Caco-2 (cell line): ENCODE measurements around the gene TEX54. TPM values are rescaled to one million over a fixed set of nuclear protein-coding genes. Genes with fewer than 3 reads are reported as not detected.
A peak's percentile ranks its signal among the peaks of the same experiment; 100 is the strongest.

Source experiments
- BruUV-seq: library from RNA; stranded (reverse); fragments of 400-500 nt; replicated peaks from 2 replicates; lab custom pipeline; 2021; lab: Mats Ljungman, UMichigan
- CTCF ChIA-PET: fragments of 300-600 bp; sonication (Branson Sonifier 250); formaldehyde crosslinking; loops from one replicate; lab custom pipeline; 2022; ENCODE audit warnings: antibody characterized with exemption; lab: Charles Lee
- POLR2A ChIA-PET: fragments of 300-600 bp; sonication (Branson Sonifier 250); formaldehyde crosslinking; loops from one replicate; lab custom pipeline; 2022; ENCODE audit warnings: antibody characterized with exemption; lab: Charles Lee
- DNase-seq, 2 experiments: peaks; one replicate each; pipeline versions ENCODE4 v3.0.0 to v3.0.0-alpha.2; 2020 to 2022
- H3K27me3 ChIP-seq: replicated peaks from 2 replicates; pipeline ENCODE4 v1.6.0; 2011; ENCODE audit warnings: low read length; ENCODE audit not compliant: control insufficient read depth, insufficient read depth
- H3K36me3 ChIP-seq: 2 replicates; pipeline ENCODE4 v1.5.1; 2011; ENCODE audit warnings: low read length; ENCODE audit not compliant: control insufficient read depth, insufficient read depth
- H3K4me1 ChIP-seq: fragments of 250-450 bp; sonication (Bioruptor Pico); 2 replicates; pipeline ENCODE4 v1.5.1; 2020; ENCODE audit warnings: mild to moderate bottlenecking
- H3K4me3 ChIP-seq: 2 replicates; pipeline ENCODE4 v1.5.1; 2011; ENCODE audit warnings: low read depth, mild to moderate bottlenecking, control low read depth, low read length
- H3K9me3 ChIP-seq: fragments of 250-450 bp; sonication (Bioruptor Pico); 2 replicates; pipeline ENCODE4 v1.5.1; 2020; ENCODE audit warnings: mild to moderate bottlenecking, moderate library complexity
- H3K27ac Mint-ChIP-seq: one replicate; pipeline ENCODE4 v1.8.0; 2022; ENCODE audit warnings: mixed read lengths; ENCODE audit not compliant: unreplicated experiment
- H3K27me3 Mint-ChIP-seq: one replicate; pipeline ENCODE4 v1.8.0; 2022; ENCODE audit warnings: mixed read lengths; ENCODE audit not compliant: insufficient read depth, unreplicated experiment
- H3K36me3 Mint-ChIP-seq: one replicate; pipeline ENCODE4 v1.8.0; 2022; ENCODE audit warnings: mild to moderate bottlenecking, mixed read lengths; ENCODE audit not compliant: insufficient read depth, unreplicated experiment
- H3K4me1 Mint-ChIP-seq: one replicate; pipeline ENCODE4 v1.8.0; 2022; ENCODE audit warnings: low read depth, mixed read lengths; ENCODE audit not compliant: unreplicated experiment
- H3K4me3 Mint-ChIP-seq: one replicate; pipeline ENCODE4 v1.8.0; 2022; ENCODE audit warnings: mild to moderate bottlenecking, moderate library complexity, mixed read lengths; ENCODE audit not compliant: unreplicated experiment
- H3K9me3 Mint-ChIP-seq: one replicate; pipeline ENCODE4 v1.8.0; 2022; ENCODE audit warnings: mixed read lengths; ENCODE audit not compliant: unreplicated experiment
- intact Hi-C: fragments of 100-400 bp; cut with micrococcal nuclease; formaldehyde crosslinking; loops from one replicate; pipeline ENCODE4 v1.10.0; 2022; ENCODE audit not compliant: unreplicated experiment
- total RNA-seq: library from RNA; stranded (reverse); gene quantifications from 2 replicates; pipeline ENCODE4 v1.2.3, GENCODE V29; 2022
- TF ChIP-seq, protein P1 (sequence below), 2 experiments: fragments of 200-600 bp in 1 of 2; IDR thresholded peaks; 1 replicate in 1 of 2; 2 replicates in 1 of 2; pipeline versions ENCODE4 v1.5.1 to v1.8.0; 2011 to 2022; ENCODE audit warnings: antibody characterized with exemption in 1 of 2, control low read depth in 1 of 2, inconsistent platforms in 1 of 2, low read depth in 1 of 2, low read length in 1 of 2, mild to moderate bottlenecking in 1 of 2, moderate library complexity in 1 of 2; ENCODE audit not compliant: insufficient read depth in 1 of 2, severe bottlenecking in 1 of 2, unreplicated experiment in 1 of 2

TEX54 gene
- total RNA-seq, 1 experiment from 2014 or later: 0.95 TPM

DNA sequence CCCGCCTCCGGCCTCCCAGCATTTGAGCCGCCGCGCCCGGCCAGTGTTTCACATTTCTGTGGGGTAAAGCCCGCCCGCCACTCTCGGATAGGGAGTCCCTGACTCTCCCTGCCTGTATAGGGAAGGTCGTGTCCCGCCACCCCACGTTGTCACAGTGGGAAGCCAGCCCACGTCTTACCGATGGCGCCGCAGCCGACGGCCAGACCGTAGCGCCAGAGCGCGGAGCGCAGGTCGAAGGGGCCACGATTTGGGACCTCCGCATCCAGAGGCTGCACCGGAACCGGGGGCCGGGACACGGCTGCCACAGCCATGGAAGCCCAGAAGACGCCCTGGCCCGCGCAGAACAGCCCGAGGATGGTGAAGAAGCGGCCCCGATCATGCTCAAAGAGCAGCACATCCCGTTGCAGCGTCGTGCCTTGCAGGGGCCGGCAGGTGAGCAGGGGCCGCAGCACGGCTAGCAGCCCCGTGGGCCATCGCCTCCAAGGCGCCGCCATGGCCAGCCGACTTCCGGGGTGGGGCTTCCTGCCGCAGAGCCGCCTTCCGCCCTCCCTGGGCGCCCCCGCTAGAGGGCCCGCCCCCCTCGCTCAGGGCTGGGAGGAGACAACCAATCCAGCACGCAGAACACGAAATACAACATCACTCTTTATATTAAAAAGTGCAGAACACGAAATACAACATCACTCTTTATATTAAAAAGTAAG lies 41.0 kb downstream of the TEX54 start, which contains the start of gene TMEM223:
TMEM223 (minus strand) TSS at position 506 of the 701 bp plus-strand sequence; CDS start at position 494, 12 bp downstream.
- Histone ChIP-seq H3K9me3 (no peaks in the 10 kb centered on the region), H3K36me3 (peaks cover 6% of the 10 kb centered on the region; the same call in 1 of the 2 replicates), H3K4me1 (peaks cover 5% of the 10 kb centered on the region), H3K4me3 (peak within 1 kb of the TSS; percentile 81), H3K27me3 (no peaks in the 10 kb centered on the region)
- TF ChIP-seq, protein P1, sequence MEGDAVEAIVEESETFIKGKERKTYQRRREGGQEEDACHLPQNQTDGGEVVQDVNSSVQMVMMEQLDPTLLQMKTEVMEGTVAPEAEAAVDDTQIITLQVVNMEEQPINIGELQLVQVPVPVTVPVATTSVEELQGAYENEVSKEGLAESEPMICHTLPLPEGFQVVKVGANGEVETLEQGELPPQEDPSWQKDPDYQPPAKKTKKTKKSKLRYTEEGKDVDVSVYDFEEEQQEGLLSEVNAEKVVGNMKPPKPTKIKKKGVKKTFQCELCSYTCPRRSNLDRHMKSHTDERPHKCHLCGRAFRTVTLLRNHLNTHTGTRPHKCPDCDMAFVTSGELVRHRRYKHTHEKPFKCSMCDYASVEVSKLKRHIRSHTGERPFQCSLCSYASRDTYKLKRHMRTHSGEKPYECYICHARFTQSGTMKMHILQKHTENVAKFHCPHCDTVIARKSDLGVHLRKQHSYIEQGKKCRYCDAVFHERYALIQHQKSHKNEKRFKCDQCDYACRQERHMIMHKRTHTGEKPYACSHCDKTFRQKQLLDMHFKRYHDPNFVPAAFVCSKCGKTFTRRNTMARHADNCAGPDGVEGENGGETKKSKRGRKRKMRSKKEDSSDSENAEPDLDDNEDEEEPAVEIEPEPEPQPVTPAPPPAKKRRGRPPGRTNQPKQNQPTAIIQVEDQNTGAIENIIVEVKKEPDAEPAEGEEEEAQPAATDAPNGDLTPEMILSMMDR (IDR thresholded peaks at IDR 0.05; ENCODE audit: insufficient read depth in 1 of 2, low read depth in 1 of 2, low read length in 1 of 2, severe bottlenecking in 1 of 2, unreplicated experiment in 1 of 2): peak in 1 of 2 experiments; percentile 19
- no TSS peak for BruUV-seq
- Mint-ChIP-seq H3K9me3 (no peaks in the 10 kb centered on the region), H3K27ac (peak within 1 kb of the TSS; percentile 93), H3K36me3 (peaks cover 90% of the 10 kb centered on the region), H3K27me3 (no peaks in the 10 kb centered on the region), H3K4me3 (peak within 1 kb of the TSS; percentile 83), H3K4me1 (peaks cover 14% of the 10 kb centered on the region)
- POLR2A ChIA-PET: interaction anchor here (0.6 to 1.6 kb wide), 7 partner anchors 20 to 65 kb away, joined by 3 to 5 read pairs (median 4); partner anchors contain the start of genes POLR2G, STX5 and TAF6L
- peak; percentile 84 to 92 for DNase-seq
- CTCF ChIA-PET: interaction anchor here (0.9 kb wide), 1 partner anchor 22 kb away, joined by 3 read pairs; no protein-coding TSS in a partner anchor
- intact Hi-C loops: loop anchor here (1.0 kb wide), 2 partner anchors 14 to 71 kb away; partner anchors contain the start of gene NXF1

DNA sequence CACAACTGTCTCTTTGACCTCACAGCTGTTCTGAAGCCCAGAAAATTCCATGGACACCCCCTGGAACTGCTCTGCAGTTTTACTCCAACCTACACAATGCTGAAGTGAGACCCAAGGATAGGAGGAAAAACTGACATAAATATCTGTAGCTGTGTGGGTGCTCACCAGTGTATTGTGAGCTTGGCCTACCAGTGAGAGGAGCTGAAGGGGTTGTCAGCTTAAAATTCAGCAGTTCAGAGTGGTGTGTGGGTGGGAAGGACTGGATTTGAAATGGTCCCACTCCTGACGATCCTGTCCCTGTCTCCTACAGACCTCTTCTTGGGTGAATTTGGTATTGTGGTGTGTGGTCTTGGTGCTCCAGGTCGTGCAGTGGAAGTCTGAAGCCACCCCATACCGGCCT lies 43.1 kb downstream of the TEX54 start:
- no peak overlapping the region for H3K4me3 ChIP-seq

DNA sequence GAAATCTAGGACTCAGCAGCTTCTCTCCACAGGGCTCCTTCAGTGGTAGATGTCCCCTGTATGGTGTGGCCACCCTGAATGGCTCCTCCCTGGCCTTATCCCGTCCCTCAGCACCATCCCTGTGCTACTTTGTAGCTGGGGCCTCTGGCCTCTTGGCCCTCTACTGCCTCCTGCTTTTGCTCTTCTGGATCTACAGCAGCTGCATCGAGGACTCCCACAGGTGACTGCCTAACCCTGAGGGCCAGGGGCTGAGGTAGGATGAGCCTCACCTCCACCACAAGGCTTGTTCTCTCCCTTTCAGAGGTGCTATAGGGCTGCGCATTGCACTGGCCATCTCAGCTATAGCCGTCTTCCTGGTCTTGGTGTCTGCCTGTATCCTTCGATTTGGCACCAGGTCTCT lies 43.6 kb downstream of the TEX54 start:
- Mint-ChIP-seq H3K27me3 (no peaks in the 10 kb centered on the region), H3K4me1 (peaks cover 9% of the 10 kb centered on the region), H3K27ac (peak overlapping the region; percentile 93), H3K4me3 (peak overlapping the region; percentile 91), H3K9me3 (no peaks in the 10 kb centered on the region), H3K36me3 (peaks cover 70% of the 10 kb centered on the region)
- no peak overlapping the region for H3K4me3 ChIP-seq
- intact Hi-C loops: no loop called here
- peaks cover 9% of the 10 kb centered on the region for H3K4me1 ChIP-seq
- no TSS peak for BruUV-seq
- POLR2A ChIA-PET: interaction anchor here (0.8 kb wide), 1 partner anchor 42 kb away, joined by 3 read pairs; no protein-coding TSS in a partner anchor
- H3K9me3 ChIP-seq: no peaks in the 10 kb centered on the region
- H3K36me3 ChIP-seq: 0 out of 2 replicates have a peak, but pooled peaks cover 6% of the 10 kb centered on the region
- no peak for DNase-seq
- CTCF ChIA-PET: interaction anchor here (0.8 kb wide), 1 partner anchor 67 kb away, joined by 3 read pairs; no protein-coding TSS in a partner anchor
- no peaks in the 10 kb centered on the region for H3K27me3 ChIP-seq
- TF ChIP-seq, protein P1 (IDR thresholded peaks at IDR 0.05; ENCODE audit: insufficient read depth in 1 of 2, low read depth in 1 of 2, low read length in 1 of 2, severe bottlenecking in 1 of 2, unreplicated experiment in 1 of 2): no peak

More for the DNA sequence above, 43.1 kb downstream of the TEX54 start:
- H3K27ac Mint-ChIP-seq: peak overlapping the region; percentile 93
- TF ChIP-seq, protein P1 (IDR thresholded peaks at IDR 0.05; ENCODE audit: insufficient read depth in 1 of 2, low read depth in 1 of 2, low read length in 1 of 2, severe bottlenecking in 1 of 2, unreplicated experiment in 1 of 2): no peak
- Histone ChIP-seq H3K27me3 (no peaks in the 10 kb centered on the region), H3K4me1 (peaks cover 9% of the 10 kb centered on the region), H3K9me3 (no peaks in the 10 kb centered on the region), H3K36me3 (peaks cover 6% of the 10 kb centered on the region; the same call in 1 of the 2 replicates)
- POLR2A ChIA-PET: interaction anchor here (0.8 kb wide), 1 partner anchor 42 kb away, joined by 3 read pairs; no protein-coding TSS in a partner anchor
- intact Hi-C loops: no loop called here
- peaks cover 76% of the 10 kb centered on the region for H3K36me3 Mint-ChIP-seq
- BruUV-seq: no TSS peak
- H3K4me1 Mint-ChIP-seq: peaks cover 12% of the 10 kb centered on the region
- no peak for DNase-seq
- CTCF ChIA-PET: interaction anchor here (0.8 kb wide), 1 partner anchor 66 kb away, joined by 3 read pairs; no protein-coding TSS in a partner anchor
- H3K27me3 Mint-ChIP-seq: no peaks in the 10 kb centered on the region
- H3K4me3 Mint-ChIP-seq: peak overlapping the region; percentile 91
- H3K9me3 Mint-ChIP-seq: no peaks in the 10 kb centered on the region
